Suprapubic skin (tissue), 4 donors: ENCODE results near the gene OR52R1. TPM values are rescaled to one million over a fixed set of nuclear protein-coding genes. Genes with fewer than 3 reads are reported as not detected.

ENCODE experiments used
- DNase-seq, 2 donors: peaks; one replicate each; pipeline ENCODE4 v3.0.0-alpha.2; 2019; ENCODE audit warnings: low spot score in 2 of 2
- H3K27ac ChIP-seq: fragments of 200-600 bp; sonication (generic); one replicate; pipeline ENCODE4 v1.5.1; 2019
- H3K27me3 ChIP-seq: fragments of 200-600 bp; sonication (generic); one replicate; pipeline ENCODE4 v1.5.1; 2019
- H3K36me3 ChIP-seq: fragments of 200-600 bp; sonication (generic); one replicate; pipeline ENCODE4 v1.5.1; 2019
- H3K4me1 ChIP-seq: fragments of 200-600 bp; sonication (generic); one replicate; pipeline ENCODE4 v1.5.1; 2019
- H3K4me3 ChIP-seq: fragments of 200-600 bp; sonication (generic); one replicate; pipeline ENCODE4 v1.5.1; 2019; ENCODE audit warnings: mild to moderate bottlenecking
- H3K9me3 ChIP-seq: fragments of 200-600 bp; sonication (generic); one replicate; pipeline ENCODE4 v1.5.1; 2019
- CTCF ChIP-seq, 2 donors: fragments of 200-600 bp in 1 of 2; fragments of 450-650 bp in 1 of 2; sonication (generic) in 1 of 2; IDR thresholded peaks; one replicate each; pipeline ENCODE4 v1.5.1; 2016 to 2019; ENCODE audit warnings: antibody characterized with exemption in 2 of 2, mild to moderate bottlenecking in 1 of 2, moderate library complexity in 1 of 2
- EP300 ChIP-seq: sonication (generic); formaldehyde crosslinking; IDR thresholded peaks from one replicate; pipeline ENCODE4 v1.6.1; 2017; ENCODE audit warnings: antibody characterized with exemption
- POLR2A ChIP-seq, 2 donors: fragments of 450-650 bp; IDR thresholded peaks; one replicate each; pipeline ENCODE4 v1.6.1; 2017; ENCODE audit warnings: antibody characterized with exemption in 2 of 2, mild to moderate bottlenecking in 2 of 2, moderate library complexity in 2 of 2
- POLR2AphosphoS5 ChIP-seq, 3 donors: sonication (generic); formaldehyde crosslinking; IDR thresholded peaks; one replicate each; pipeline ENCODE4 v1.6.1; 2017; ENCODE audit warnings: antibody characterized with exemption in 3 of 3
- WGBS: methylation state at CpG from one replicate; pipeline ENCODE4 v1.1.5; 2018; 5-methylcytosine and 5-hydroxymethylcytosine counted together
- total RNA-seq, 4 donors: library from RNA; depleted of rRNA; stranded (reverse); fragments of >200 nt; gene quantifications; one replicate each; pipeline ENCODE4 v1.1.0, GENCODE V29; 2016

The OR52R1 gene
- total RNA-seq, 4 donors from 2014 or later = not detected

- WGBS = 44% methylated on average over 1 of the region's 1 CpG
- no peak for TF ChIP-seq POLR2AphosphoS5 (IDR thresholded peaks at IDR 0.05)
- no peak for TF ChIP-seq CTCF (IDR thresholded peaks at IDR 0.05)
- TF ChIP-seq POLR2A (IDR thresholded peaks at IDR 0.05) = no peak
- no peak for DNase-seq
- Histone ChIP-seq H3K4me3 (no peak overlapping the region), H3K27ac (no peak overlapping the region), H3K27me3 (no peaks in the 10 kb centered on the region), H3K36me3 (no peaks in the 10 kb centered on the region), H3K4me1 (no peaks in the 10 kb centered on the region), H3K9me3 (no peaks in the 10 kb centered on the region)
Observed at GRCh38 chr11:4830346-4830745, 26.2 kb upstream of the OR52R1 start.

GRCh38 chr11:4826425-4826824, 22.2 kb upstream of the OR52R1 start:
- Histone ChIP-seq H3K4me1 (no peaks in the 10 kb centered on the region), H3K27ac (no peak overlapping the region), H3K27me3 (no peaks in the 10 kb centered on the region), H3K36me3 (no peaks in the 10 kb centered on the region), H3K9me3 (no peaks in the 10 kb centered on the region), H3K4me3 (no peak overlapping the region)
- TF ChIP-seq EP300 (no peak), CTCF (IDR thresholded peaks at IDR 0.05) (no peak), POLR2A (IDR thresholded peaks at IDR 0.05) (no peak), POLR2AphosphoS5 (IDR thresholded peaks at IDR 0.05) (no peak)
- no peak for DNase-seq

DNA sequence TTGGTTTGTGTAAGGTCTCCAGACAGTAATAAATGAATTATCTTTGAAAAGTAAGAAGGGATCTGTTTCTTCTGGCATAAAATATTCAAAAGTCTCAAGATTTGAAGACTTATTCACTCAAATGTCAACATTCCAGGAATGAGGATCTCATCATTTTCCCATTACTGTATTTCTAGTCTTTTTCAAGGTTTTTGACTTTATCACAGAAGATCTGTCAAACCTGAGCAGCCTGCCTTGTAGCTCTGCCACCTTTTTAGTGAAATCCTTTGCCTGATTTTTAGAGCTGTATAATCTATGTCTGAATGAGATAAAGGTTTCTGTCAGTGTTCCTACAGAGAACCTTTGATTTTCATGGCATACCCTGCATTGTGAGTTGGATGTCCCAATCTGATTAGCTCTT, 21.0 kb upstream of the OR52R1 start:
- Histone ChIP-seq H3K27me3 (no peaks in the 10 kb centered on the region), H3K27ac (no peak overlapping the region), H3K9me3 (no peaks in the 10 kb centered on the region), H3K36me3 (no peaks in the 10 kb centered on the region), H3K4me1 (no peaks in the 10 kb centered on the region), H3K4me3 (no peak overlapping the region)
- TF ChIP-seq CTCF (IDR thresholded peaks at IDR 0.05) = no peak
- no peak for TF ChIP-seq POLR2A (IDR thresholded peaks at IDR 0.05)
- TF ChIP-seq EP300 = no peak
- TF ChIP-seq POLR2AphosphoS5 (IDR thresholded peaks at IDR 0.05) = no peak
- DNase-seq = no peak

GRCh38 chr11:4821021-4821420, 16.8 kb upstream of the OR52R1 start, which contains the start of gene OR51F2:
Gene OR51F2 (plus strand): TSS chr11:4821321. CDS start chr11:4821422, 101 bp downstream.
- WGBS = 88% methylated on average over 1 of the region's 1 CpG
- no peaks in the 10 kb centered on the region for H3K27me3 ChIP-seq
- H3K27ac ChIP-seq = no peak within 1 kb of the TSS
- DNase-seq = no peak
- no peaks in the 10 kb centered on the region for H3K4me1 ChIP-seq
- no peak within 1 kb of the TSS for H3K4me3 ChIP-seq
- H3K9me3 ChIP-seq = no peaks in the 10 kb centered on the region
- H3K36me3 ChIP-seq = no peaks in the 10 kb centered on the region
- TF ChIP-seq CTCF (IDR thresholded peaks at IDR 0.05) (no peak), POLR2A (IDR thresholded peaks at IDR 0.05) (no peak), POLR2AphosphoS5 (IDR thresholded peaks at IDR 0.05) (no peak), EP300 (no peak)

GRCh38 chr11:4809246-4809645, 5.1 kb upstream of the OR52R1 start:
- Histone ChIP-seq H3K36me3 (no peaks in the 10 kb centered on the region), H3K9me3 (no peaks in the 10 kb centered on the region), H3K27ac (no peak overlapping the region), H3K4me1 (no peaks in the 10 kb centered on the region), H3K4me3 (no peak overlapping the region), H3K27me3 (no peaks in the 10 kb centered on the region)
- TF ChIP-seq POLR2AphosphoS5 (IDR thresholded peaks at IDR 0.05) (no peak), POLR2A (IDR thresholded peaks at IDR 0.05) (no peak), CTCF (IDR thresholded peaks at IDR 0.05) (no peak)
- DNase-seq = no peak
- 87% methylated on average over 2 of the region's 2 CpGs for WGBS
